ENCODE measurements around the gene DDX1. TPM values are rescaled to one million over a fixed set of nuclear protein-coding genes. Genes with fewer than 3 reads are reported as not detected.

Gene DDX1
- total and polyA plus RNA-seq, 2 of the 4 experiments (the other 2 are of a cell fraction) = 73.6 to 74.9 TPM

DNA sequence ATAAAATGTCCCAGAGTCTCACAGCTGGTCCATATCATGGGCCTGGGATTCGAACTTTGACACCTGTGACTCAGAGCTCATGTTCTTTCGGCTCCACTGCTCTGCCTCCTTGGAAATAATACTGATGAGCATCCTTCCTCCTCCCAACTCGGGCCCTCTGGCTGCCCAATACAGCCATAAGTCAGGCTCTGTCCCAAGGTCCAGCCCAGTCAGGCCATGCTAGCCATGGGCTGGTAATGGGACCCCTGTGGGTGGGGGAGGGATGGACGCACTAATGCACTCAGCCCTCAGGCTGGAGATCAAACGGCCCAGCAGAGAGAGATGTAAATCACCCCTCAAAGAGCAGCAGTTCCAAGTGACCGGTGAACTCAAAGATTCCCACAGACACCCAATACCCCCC is 61.1 kb downstream of the DDX1 start:
- Histone ChIP-seq H2BK20ac (ENCODE audit: low read depth, low read length) (no peak overlapping the region), H3K27me3 (ENCODE audit: control insufficient read depth, insufficient read depth, low read length) (peaks cover 1% of the 10 kb centered on the region; the same call in 1 of the 2 replicates), H3K9me3 (ENCODE audit: control insufficient read depth, insufficient read depth, low read length) (no peaks in the 10 kb centered on the region), H3K9me1 (ENCODE audit: insufficient read depth, low read length) (no peaks in the 10 kb centered on the region), H2AK5ac (ENCODE audit: low read depth, low read length) (no peak overlapping the region), H3K9ac (ENCODE audit: low read depth, low read length) (no peak overlapping the region), H3K56ac (ENCODE audit: extremely low read depth, insufficient read depth, low read length) (no peak overlapping the region), H3K23ac (ENCODE audit: low read depth, low read length) (no peak overlapping the region), H2AFZ (replicated peaks; ENCODE audit: low read length, poor library complexity) (no peak overlapping the region), H3K4me2 (ENCODE audit: low read depth, low read length) (no peak overlapping the region), H3K79me1 (ENCODE audit: low read depth in 1 of 2, low read length in 2 of 2) (no peaks in the 10 kb centered on the region), H4K5ac (ENCODE audit: low read depth, low read length) (no peak overlapping the region), H3K4me3 (ENCODE audit: insufficient read depth, low read depth, low read length) (no peak overlapping the region), H2BK15ac (ENCODE audit: low read depth, low read length) (no peak overlapping the region), H2BK5ac (ENCODE audit: low read depth, low read length, poor library complexity, severe bottlenecking) (no peak overlapping the region), H3K4me1 (ENCODE audit: control insufficient read depth, insufficient read depth, low read length) (no peaks in the 10 kb centered on the region), H3K18ac (ENCODE audit: low read depth, low read length) (no peak overlapping the region), H3K27ac (ENCODE audit: insufficient read depth, low read length) (no peak overlapping the region), H2BK120ac (ENCODE audit: low read depth, low read length) (no peak overlapping the region), H3K14ac (replicated peaks; ENCODE audit: low read depth, low read length) (no peak overlapping the region), H3K4ac (ENCODE audit: low read depth, low read length) (no peak overlapping the region), H4K8ac (ENCODE audit: low read depth in 2 of 2, low read length in 2 of 2) (no peak overlapping the region), H3K36me3 (ENCODE audit: control insufficient read depth, insufficient read depth, low read length) (no peaks in the 10 kb centered on the region), H2AK9ac (replicated peaks; ENCODE audit: low read depth, low read length, poor library complexity) (no peak overlapping the region), H4K20me1 (ENCODE audit: insufficient read depth, low read length) (no peaks in the 10 kb centered on the region), H4K91ac (ENCODE audit: insufficient read depth, low read depth, low read length) (no peak overlapping the region)
- dilution Hi-C loops (cut with HindIII; ENCODE audit: low sequenced_read_pairs, unreplicated experiment) = no loop called here
- WGBS, 2 experiments (ENCODE audit: extremely low coverage in 2 of 2, insufficient read length in 1 of 2) = no CpG with 5 or more reads among the region's 6 CpGs
- POLR2A ChIA-PET (ENCODE audit: unreplicated experiment) = no interaction called here
- CTCF ChIA-PET = no interaction called here
- DNase-seq (no peak), ATAC-seq (ENCODE audit: low read depth) (no peak)
- TF ChIP-seq, protein P1, sequence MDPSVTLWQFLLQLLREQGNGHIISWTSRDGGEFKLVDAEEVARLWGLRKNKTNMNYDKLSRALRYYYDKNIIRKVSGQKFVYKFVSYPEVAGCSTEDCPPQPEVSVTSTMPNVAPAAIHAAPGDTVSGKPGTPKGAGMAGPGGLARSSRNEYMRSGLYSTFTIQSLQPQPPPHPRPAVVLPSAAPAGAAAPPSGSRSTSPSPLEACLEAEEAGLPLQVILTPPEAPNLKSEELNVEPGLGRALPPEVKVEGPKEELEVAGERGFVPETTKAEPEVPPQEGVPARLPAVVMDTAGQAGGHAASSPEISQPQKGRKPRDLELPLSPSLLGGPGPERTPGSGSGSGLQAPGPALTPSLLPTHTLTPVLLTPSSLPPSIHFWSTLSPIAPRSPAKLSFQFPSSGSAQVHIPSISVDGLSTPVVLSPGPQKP (IDR thresholded peaks at IDR 0.05; ENCODE audit: borderline replicate concordance, low read depth, low read length) = no peak
- TF ChIP-seq CEBPB (IDR thresholded peaks at IDR 0.05; ENCODE audit: low read depth, low read length) (no peak), RAD21 (IDR thresholded peaks at IDR 0.05; ENCODE audit: low read length) (no peak), NFE2L2 (IDR thresholded peaks at IDR 0.05; ENCODE audit: low read depth, low read length) (no peak), POLR2A (IDR thresholded peaks at IDR 0.05; ENCODE audit: low read depth, low read length) (no peak), MAZ (IDR thresholded peaks at IDR 0.05; ENCODE audit: borderline replicate concordance, low read depth, low read length) (no peak), CHD1 (IDR thresholded peaks at IDR 0.05; ENCODE audit: low read depth, low read length) (no peak), MXI1 (IDR thresholded peaks at IDR 0.05; ENCODE audit: borderline replicate concordance, low read depth, low read length) (no peak), SMC3 (IDR thresholded peaks at IDR 0.05; ENCODE audit: low read depth, low read length) (no peak)
- intact Hi-C loops (cut with micrococcal nuclease) = no loop called here
- no TSS peak for BruUV-seq (replicated peaks)
- in situ Hi-C loops (cut with MboI; ENCODE audit: low sequenced_read_pairs) = no loop called here

Data from IMR-90 (cell line).